ENCODE measurements around the gene DBET.

GRCh38 chr4:190017357-190018200 is 46.7 kb upstream of the DBET start:
- TF ChIP-seq CTCF (conservative IDR thresholded peaks at IDR 0.05 in 1 of 2, IDR thresholded peaks at IDR 0.05 in 1 of 2; ENCODE audit: extremely low read depth in 1 of 2, insufficient read depth in 1 of 2, low read depth in 1 of 2, low read length in 2 of 2) (no peak), EZH2 (IDR thresholded peaks at IDR 0.05; ENCODE audit: borderline replicate concordance, low read length) (peak; percentile 85)
